Measurements from ENCODE around the gene AP1AR. TPM values are rescaled to one million over a fixed set of nuclear protein-coding genes. Genes with fewer than 3 reads are reported as not detected.

Gene AP1AR
- total RNA-seq, result 19.4 and 29.6 TPM in 2 replicates

GRCh38 chr4:112231779-112232713 is at the start of gene AP1AR:
Gene AP1AR, plus strand, starts transcription at chr4:112231787. Its CDS starts 305 bp downstream, at chr4:112232092.

GRCh38 chr4:112296949-112297880 is 65.6 kb downstream of the AP1AR start, which contains the start of gene ALPK1:
Gene ALPK1, plus strand, starts transcription at chr4:112297369.

Other genes starting within 250 kb of the AP1AR start
- gene FAM241A, start 86.3 kb upstream of the AP1AR start, total RNA-seq, result 2.0 and 5.8 TPM in 2 replicates
- gene TIFA, start 54.1 kb downstream of the AP1AR start, total RNA-seq, result 4.0 and 5.9 TPM in 2 replicates
- 5.9 and 19.4 TPM in 2 replicates for gene ALPK1, start 65.6 kb downstream of the AP1AR start, total RNA-seq

Data from regular cardiac myocyte (primary cell).